22Rv1 (cell line): ENCODE data around the gene RFPL3.
"Not testable (repeated sequence)": the region's sequence is repeated elsewhere in the genome, so short reads cannot be mapped to it uniquely, and the experiment has no call there.

Experiments
- H3K27ac ChIP-seq: fragments of 450-650 bp; 2 replicates; pipeline ENCODE4 v1.5.1; 2017
- CTCF ChIP-seq: fragments of 450-650 bp; IDR thresholded peaks from 2 replicates; pipeline ENCODE4 v1.5.1; 2017; ENCODE audit warnings: mild to moderate bottlenecking
- ZFX ChIP-seq: fragments of 450-650 bp; IDR thresholded peaks from 2 replicates; pipeline ENCODE4 v1.6.1; 2017; ENCODE audit warnings: antibody characterized with exemption, borderline replicate concordance

The RFPL3 gene

GRCh38 chr22:32342977-32343376 is 14.7 kb upstream of the RFPL3 start:
- no peak overlapping the region for H3K27ac ChIP-seq
- no peak for TF ChIP-seq CTCF
- no peak for TF ChIP-seq ZFX

GRCh38 chr22:32343941-32344340 is 13.7 kb upstream of the RFPL3 start:
- no peak overlapping the region for H3K27ac ChIP-seq
- TF ChIP-seq ZFX (no peak), CTCF (no peak)

- no peak overlapping the region for H3K27ac ChIP-seq
- TF ChIP-seq ZFX, result no peak
- no peak for TF ChIP-seq CTCF
Measured at GRCh38 chr22:32348031-32348611, 9.5 kb upstream of the RFPL3 start.

GRCh38 chr22:32351875-32352274 is 5.8 kb upstream of the RFPL3 start:
- not testable (repeated sequence) for H3K27ac ChIP-seq

- TF ChIP-seq ZFX (no peak), CTCF (peak; percentile 64)
- H3K27ac ChIP-seq, result peak overlapping the region; percentile 58
Measured at GRCh38 chr22:32352681-32353080, 5.0 kb upstream of the RFPL3 start.

GRCh38 chr22:32353292-32353691 is 4.4 kb upstream of the RFPL3 start:
- no peak for TF ChIP-seq CTCF
- TF ChIP-seq ZFX, result no peak
- peak overlapping the region; percentile 58 for H3K27ac ChIP-seq

GRCh38 chr22:32353840-32354239 is 3.8 kb upstream of the RFPL3 start:
- no peak overlapping the region for H3K27ac ChIP-seq
- no peak for TF ChIP-seq ZFX
- TF ChIP-seq CTCF, result no peak
